ENCODE results near the gene SCN3A.

Gene SCN3A

GRCh38 chr2:165044505-165045303 is 159.1 kb downstream of the SCN3A start:
- Histone ChIP-seq H3K9me3 (ENCODE audit: insufficient read depth, low read length, severe bottlenecking) (no peaks in the 10 kb centered on the region), H3K4me3 (ENCODE audit: low read depth in 1 of 2, low read length in 2 of 2) (no peak overlapping the region), H3K27me3 (ENCODE audit: insufficient read depth, low read length, poor library complexity) (no peaks in the 10 kb centered on the region), H3K9ac (ENCODE audit: low read depth, low read length) (no peak overlapping the region), H3K79me2 (ENCODE audit: insufficient read depth, low read length) (no peaks in the 10 kb centered on the region), H3K36me3 (ENCODE audit: insufficient read depth, low read length) (no peaks in the 10 kb centered on the region), H3K4me1 (ENCODE audit: insufficient read depth, low read length) (peaks cover 5% of the 10 kb centered on the region; the same call in 1 of the 2 replicates), H2AFZ (ENCODE audit: low read depth, low read length) (no peak overlapping the region; the same call in 1 of the 2 replicates), H3K27ac (ENCODE audit: low read length) (no peak overlapping the region), H3K4me2 (ENCODE audit: insufficient read depth, low read length) (no peak overlapping the region), H4K20me1 (ENCODE audit: insufficient read depth, low read length) (no peaks in the 10 kb centered on the region)
- DNase-seq (no peak), ATAC-seq (ENCODE audit: insufficient read depth, low read depth) (no peak)
- TF ChIP-seq CTCF (IDR thresholded peaks at IDR 0.05; ENCODE audit: borderline replicate concordance, extremely low read depth, low read length, poor library complexity, severe bottlenecking) (no peak), EZH2 (IDR thresholded peaks at IDR 0.05; ENCODE audit: borderline replicate concordance, low read depth, low read length, severe bottlenecking) (no peak)

All from DND-41 (cell line).